ENCODE data around the gene ICA1.

The ICA1 gene

DNA sequence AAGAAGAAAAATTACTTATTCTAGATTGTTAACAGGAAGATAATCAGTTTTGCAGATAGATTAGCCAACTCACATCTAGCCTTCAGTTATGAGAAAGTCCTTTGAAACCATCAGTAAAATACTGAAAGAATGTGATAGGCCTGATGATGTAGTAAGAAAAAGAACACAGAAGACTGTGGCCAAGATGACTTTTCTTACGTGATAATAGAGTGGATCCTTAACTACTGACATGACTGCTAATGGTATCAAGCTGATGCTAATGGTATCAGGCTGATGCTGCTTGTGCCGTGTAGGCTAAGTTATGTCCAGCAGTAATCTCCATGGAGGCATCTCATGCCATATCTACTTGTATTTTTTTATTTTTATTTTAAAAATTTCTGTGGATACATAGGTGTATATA lies 179.2 kb downstream of the ICA1 start:
- no peak overlapping the region for H3K4me2 ChIP-seq (ENCODE audit: low read depth, low read length)
- no peak overlapping the region for H2AFZ ChIP-seq (ENCODE audit: low read length)
- no peak for DNase-seq

DNA sequence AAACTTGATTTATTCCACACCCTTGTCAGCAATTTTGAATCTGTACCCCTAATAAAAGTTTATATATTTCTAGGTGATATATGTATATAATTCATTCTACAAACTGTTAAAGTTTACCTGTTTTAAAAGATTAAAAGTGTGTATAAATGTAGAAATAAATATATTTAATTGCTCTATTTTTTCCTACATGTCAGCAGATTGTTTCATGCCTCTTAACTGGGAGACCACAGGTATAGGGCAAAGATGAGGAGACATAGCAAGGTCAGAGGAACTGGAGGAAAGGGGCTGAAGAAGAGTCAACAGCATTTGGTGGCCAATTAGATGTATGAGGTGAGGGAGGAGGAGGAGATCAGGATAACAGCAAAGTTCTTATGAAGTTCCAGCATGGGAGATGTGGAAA lies 183.5 kb downstream of the ICA1 start:
- Histone ChIP-seq H3K36me3 (replicated peaks; ENCODE audit: insufficient read depth, low read length) (no peaks in the 10 kb centered on the region; the same call in 1 of the 2 replicates), H3K4me3 (ENCODE audit: low read length) (no peak overlapping the region), H3K27me3 (replicated peaks; ENCODE audit: insufficient read depth, low read length) (no peaks in the 10 kb centered on the region), H3K9me3 (replicated peaks; ENCODE audit: insufficient read depth, low read length) (no peaks in the 10 kb centered on the region), H3F3A (ENCODE audit: insufficient read depth, low read length) (no peaks in the 10 kb centered on the region; the same call in 1 of the 2 replicates), H4K20me1 (ENCODE audit: insufficient read depth, low read length) (no peaks in the 10 kb centered on the region), H2AFZ (ENCODE audit: low read length) (no peak overlapping the region), H3K9ac (ENCODE audit: low read length) (no peak overlapping the region), H3K9me2 (replicated peaks; ENCODE audit: insufficient read depth, low read length) (no peaks in the 10 kb centered on the region), H3K79me2 (ENCODE audit: low read length) (peaks cover 22% of the 10 kb centered on the region), H3K4me1 (ENCODE audit: low read length) (no peaks in the 10 kb centered on the region), H3K4me2 (ENCODE audit: low read depth, low read length) (no peak overlapping the region), H3K27ac (ENCODE audit: low read length) (no peak overlapping the region)
- no peak for TF ChIP-seq EZH2phosphoT487 (IDR thresholded peaks at IDR 0.05; ENCODE audit: low read length)
- no peak for TF ChIP-seq EZH2 (optimal IDR thresholded peaks at IDR 0.05; ENCODE audit: low read depth, low read length)
- TF ChIP-seq, protein P1, sequence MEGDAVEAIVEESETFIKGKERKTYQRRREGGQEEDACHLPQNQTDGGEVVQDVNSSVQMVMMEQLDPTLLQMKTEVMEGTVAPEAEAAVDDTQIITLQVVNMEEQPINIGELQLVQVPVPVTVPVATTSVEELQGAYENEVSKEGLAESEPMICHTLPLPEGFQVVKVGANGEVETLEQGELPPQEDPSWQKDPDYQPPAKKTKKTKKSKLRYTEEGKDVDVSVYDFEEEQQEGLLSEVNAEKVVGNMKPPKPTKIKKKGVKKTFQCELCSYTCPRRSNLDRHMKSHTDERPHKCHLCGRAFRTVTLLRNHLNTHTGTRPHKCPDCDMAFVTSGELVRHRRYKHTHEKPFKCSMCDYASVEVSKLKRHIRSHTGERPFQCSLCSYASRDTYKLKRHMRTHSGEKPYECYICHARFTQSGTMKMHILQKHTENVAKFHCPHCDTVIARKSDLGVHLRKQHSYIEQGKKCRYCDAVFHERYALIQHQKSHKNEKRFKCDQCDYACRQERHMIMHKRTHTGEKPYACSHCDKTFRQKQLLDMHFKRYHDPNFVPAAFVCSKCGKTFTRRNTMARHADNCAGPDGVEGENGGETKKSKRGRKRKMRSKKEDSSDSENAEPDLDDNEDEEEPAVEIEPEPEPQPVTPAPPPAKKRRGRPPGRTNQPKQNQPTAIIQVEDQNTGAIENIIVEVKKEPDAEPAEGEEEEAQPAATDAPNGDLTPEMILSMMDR (IDR thresholded peaks at IDR 0.05; ENCODE audit: low read length): no peak
- no peak for DNase-seq

More for the DNA sequence above, 179.2 kb downstream of the ICA1 start:
- TF ChIP-seq EZH2phosphoT487 (IDR thresholded peaks at IDR 0.05; ENCODE audit: low read length) (no peak), EZH2 (optimal IDR thresholded peaks at IDR 0.05; ENCODE audit: low read depth, low read length) (no peak)
- TF ChIP-seq, protein P1 (IDR thresholded peaks at IDR 0.05; ENCODE audit: low read length): no peak
- H3K4me3 ChIP-seq (ENCODE audit: low read length): no peak overlapping the region
- no peaks in the 10 kb centered on the region for H3K27me3 ChIP-seq (replicated peaks; ENCODE audit: insufficient read depth, low read length)
- no peaks in the 10 kb centered on the region for H3K79me2 ChIP-seq (ENCODE audit: low read length)
- no peaks in the 10 kb centered on the region for H3F3A ChIP-seq (ENCODE audit: insufficient read depth, low read length)
- 0 out of 2 replicates have a peak, but pooled peaks cover 4% of the 10 kb centered on the region for H3K36me3 ChIP-seq (replicated peaks; ENCODE audit: insufficient read depth, low read length)
- no peaks in the 10 kb centered on the region for H3K9me3 ChIP-seq (replicated peaks; ENCODE audit: insufficient read depth, low read length)
- no peaks in the 10 kb centered on the region for H3K4me1 ChIP-seq (ENCODE audit: low read length)
- H3K27ac ChIP-seq (ENCODE audit: low read length): no peak overlapping the region
- no peak overlapping the region for H3K9ac ChIP-seq (ENCODE audit: low read length)
- no peaks in the 10 kb centered on the region for H4K20me1 ChIP-seq (ENCODE audit: insufficient read depth, low read length)
- no peaks in the 10 kb centered on the region for H3K9me2 ChIP-seq (replicated peaks; ENCODE audit: insufficient read depth, low read length)

DNA sequence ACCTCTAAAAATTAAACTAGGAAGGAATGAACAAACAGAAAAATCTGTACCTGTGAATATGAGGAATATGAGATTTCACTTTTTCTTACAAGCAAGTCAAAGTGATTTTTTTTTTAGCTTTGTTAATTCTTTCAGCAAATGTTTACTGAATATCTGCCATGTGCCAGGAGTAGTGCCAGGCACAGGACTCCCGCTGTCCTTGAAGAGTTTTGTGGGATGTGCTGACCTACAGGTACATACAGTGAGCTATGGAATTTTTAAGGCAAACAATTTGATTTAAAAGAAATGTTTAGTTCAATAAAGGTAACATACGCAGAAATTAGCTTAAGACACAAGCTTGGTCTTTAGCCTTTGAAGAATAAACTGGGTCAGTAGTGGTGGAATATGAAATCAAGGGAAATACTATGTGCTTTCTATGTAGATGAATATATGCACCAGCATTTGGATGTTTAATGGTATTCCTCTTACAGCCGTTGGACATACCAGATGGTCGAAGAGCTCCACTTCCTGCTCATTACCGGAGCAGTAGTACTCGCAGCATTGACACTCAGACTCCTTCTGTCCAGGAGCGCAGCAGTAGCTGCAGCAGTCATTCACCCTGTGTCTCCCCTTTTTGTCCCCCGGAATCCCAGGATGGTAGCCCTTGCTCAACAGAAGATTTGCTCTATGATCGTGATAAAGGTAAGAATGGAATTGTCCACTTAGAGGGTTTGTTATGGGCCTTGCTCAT lies 191.4 kb downstream of the ICA1 start:
- no peak for TF ChIP-seq EZH2phosphoT487 (IDR thresholded peaks at IDR 0.05; ENCODE audit: low read length)
- TF ChIP-seq, protein P1 (IDR thresholded peaks at IDR 0.05; ENCODE audit: low read length): no peak
- no peak for TF ChIP-seq EZH2 (optimal IDR thresholded peaks at IDR 0.05; ENCODE audit: low read depth, low read length)
- H3K27me3 ChIP-seq (replicated peaks; ENCODE audit: insufficient read depth, low read length): no peaks in the 10 kb centered on the region
- H3K4me3 ChIP-seq (ENCODE audit: low read length): no peak overlapping the region
- no peaks in the 10 kb centered on the region for H3K9me3 ChIP-seq (replicated peaks; ENCODE audit: insufficient read depth, low read length)
- no peaks in the 10 kb centered on the region for H3F3A ChIP-seq (ENCODE audit: insufficient read depth, low read length)
- H3K36me3 ChIP-seq (replicated peaks; ENCODE audit: insufficient read depth, low read length): no peaks in the 10 kb centered on the region
- no peaks in the 10 kb centered on the region; the same call in 1 of the 2 replicates for H4K20me1 ChIP-seq (ENCODE audit: insufficient read depth, low read length)
- H3K79me2 ChIP-seq (ENCODE audit: low read length): peaks cover 72% of the 10 kb centered on the region
- H3K9me2 ChIP-seq (replicated peaks; ENCODE audit: insufficient read depth, low read length): no peaks in the 10 kb centered on the region
- H3K27ac ChIP-seq (ENCODE audit: low read length): no peak overlapping the region
- no peak overlapping the region for H2AFZ ChIP-seq (ENCODE audit: low read length)
- 0 out of 2 replicates have a peak, but pooled peaks cover 3% of the 10 kb centered on the region for H3K4me1 ChIP-seq (ENCODE audit: low read length)
- no peak overlapping the region for H3K9ac ChIP-seq (ENCODE audit: low read length)
- no peak for DNase-seq
- H3K4me2 ChIP-seq (ENCODE audit: low read depth, low read length): no peak overlapping the region
